Fibroblast of skin of right biceps (primary cell): Measurements from ENCODE around the gene PRKCQ.
A peak's percentile ranks its signal among the peaks of the same experiment; 100 is the strongest.
"Not testable (repeated sequence)": the region's sequence is repeated elsewhere in the genome, so short reads cannot be mapped to it uniquely, and the experiment has no call there.

Experiments used
- DNase-seq: peaks from one replicate; pipeline ENCODE4 v3.0.0-alpha.2; 2013

Gene PRKCQ

GRCh38 chr10:6593241-6593671 lies 13.2 kb upstream of the PRKCQ start:
- DNase-seq: no peak

DNA sequence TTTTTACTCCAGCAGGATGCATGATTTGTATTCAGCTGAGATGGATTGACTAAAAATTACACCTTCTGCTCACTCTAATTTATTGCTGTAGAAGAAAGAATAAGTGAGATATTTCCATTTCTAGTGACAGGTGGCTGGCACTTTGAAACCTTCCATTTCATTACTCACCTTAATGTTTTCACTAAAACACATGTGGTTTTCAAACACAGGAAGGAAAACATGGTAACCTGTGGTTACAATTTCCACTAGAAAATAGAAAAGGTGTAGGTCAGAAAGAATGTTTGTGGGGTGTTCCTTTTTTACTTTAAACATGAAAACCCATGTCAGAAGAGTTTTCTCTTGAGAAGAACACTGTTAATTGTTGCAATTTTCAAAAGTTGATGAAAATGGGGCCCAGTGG lies 12.0 kb upstream of the PRKCQ start:
- no peak for DNase-seq

- DNase-seq: no peak
Observed at GRCh38 chr10:6591668-6592067, 11.6 kb upstream of the PRKCQ start.

DNA sequence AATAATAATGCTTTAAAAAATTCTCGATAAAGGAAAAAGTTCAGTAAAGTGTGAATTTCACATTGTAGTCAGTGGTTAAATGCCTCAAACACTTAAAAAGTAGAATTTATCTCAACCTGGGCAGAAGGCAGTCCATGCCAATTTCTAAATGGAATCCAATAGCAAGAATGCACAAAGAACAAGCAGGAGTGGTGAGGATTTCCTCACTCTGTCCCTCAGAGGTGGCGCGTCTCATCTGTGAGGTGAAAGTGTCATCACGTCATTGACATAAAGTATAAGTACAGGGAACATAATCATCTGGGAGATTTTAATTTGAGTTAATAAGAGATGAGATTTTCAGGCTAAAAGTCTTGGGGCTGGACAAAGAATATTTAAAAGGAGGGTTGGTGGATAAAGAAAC lies 10.0 kb upstream of the PRKCQ start:
- DNase-seq: no peak

- DNase-seq: no peak
Observed at GRCh38 chr10:6589287-6590094, 9.4 kb upstream of the PRKCQ start.

GRCh38 chr10:6588845-6589244 lies 8.8 kb upstream of the PRKCQ start:
- no peak for DNase-seq

GRCh38 chr10:6588082-6588481 lies 8.0 kb upstream of the PRKCQ start:
- no peak for DNase-seq

DNA sequence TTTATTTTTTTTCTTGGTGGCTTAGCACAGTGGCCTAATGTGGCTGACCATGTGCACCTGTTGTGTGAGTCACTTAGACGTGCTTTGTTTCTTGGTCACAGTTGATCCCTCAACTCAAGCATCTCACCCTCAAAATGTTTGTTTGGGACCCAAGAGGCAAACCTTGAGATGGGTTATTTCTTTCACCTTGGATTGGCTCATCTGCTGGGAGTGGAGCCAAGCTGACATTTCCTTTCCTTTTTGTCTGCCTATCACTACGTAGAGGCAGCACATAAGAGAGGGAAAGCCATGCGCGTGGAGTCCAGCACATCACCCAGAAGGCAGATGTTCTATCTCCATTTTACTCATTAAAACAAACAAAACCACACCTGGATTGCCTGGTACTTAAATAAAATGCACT lies 6.4 kb upstream of the PRKCQ start:
- no peak for DNase-seq

DNA sequence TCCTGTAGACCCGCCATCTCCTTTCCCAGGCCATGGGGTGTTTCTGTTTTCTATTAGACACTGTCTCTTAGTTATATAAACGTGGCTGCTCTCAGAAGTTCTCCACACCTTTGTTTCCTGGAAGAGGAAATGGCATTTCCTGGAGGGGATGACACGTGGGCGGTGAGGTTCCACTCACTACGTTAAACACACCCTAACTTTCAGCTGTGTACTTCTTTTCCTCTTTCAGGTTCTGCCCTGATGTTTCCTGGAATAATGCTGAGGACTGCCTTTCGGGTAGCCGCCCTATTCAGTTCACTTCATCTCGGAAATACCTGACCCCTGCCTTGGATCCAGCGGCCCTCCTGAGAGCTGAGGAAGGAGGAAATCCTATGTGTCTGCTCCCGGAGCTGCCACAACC lies 3.4 kb upstream of the PRKCQ start:
- no peak for DNase-seq

GRCh38 chr10:6582913-6583312 lies 2.8 kb upstream of the PRKCQ start:
- not testable (repeated sequence) for DNase-seq

DNA sequence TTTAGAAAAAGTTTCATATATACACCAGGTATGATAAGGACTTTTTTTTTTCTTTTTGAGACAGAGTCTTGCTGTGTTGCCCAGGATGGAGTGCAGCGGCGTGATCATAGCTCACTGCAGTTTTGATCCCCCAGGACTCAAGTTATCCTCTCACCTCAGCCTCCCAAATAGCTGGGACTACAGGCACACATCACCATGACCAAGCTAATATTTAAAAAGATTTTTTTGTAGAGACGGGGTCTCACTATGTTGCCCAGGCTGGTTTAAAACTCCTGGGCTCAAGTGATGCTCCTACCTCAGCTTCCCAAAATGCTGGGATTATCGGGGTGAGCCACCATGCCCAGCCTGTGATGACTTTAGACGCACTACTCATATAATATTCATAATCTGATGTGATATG lies 2.2 kb upstream of the PRKCQ start:
- no peak for DNase-seq

DNA sequence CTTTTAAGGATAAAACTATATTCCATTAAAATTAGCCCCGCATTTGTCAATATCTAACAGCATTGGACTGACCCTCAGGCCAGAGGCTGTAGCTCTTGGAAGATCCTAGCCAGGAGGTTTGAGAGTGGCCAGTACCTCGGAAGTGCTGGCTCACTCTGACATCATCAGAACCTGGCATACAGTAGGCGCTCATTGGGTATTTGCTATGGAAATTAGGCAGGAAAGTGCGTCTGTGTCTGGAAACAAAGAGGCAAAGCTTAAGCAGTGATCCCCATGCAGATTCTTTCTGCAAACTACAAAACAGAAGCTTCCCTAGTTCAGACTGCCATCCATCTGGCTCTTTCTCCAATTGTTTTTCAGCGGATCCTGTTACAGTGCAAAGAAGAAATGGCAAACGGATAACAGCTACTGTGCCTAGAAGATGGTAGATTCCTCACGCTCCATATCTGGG lies 1.7 kb upstream of the PRKCQ start:
- DNase-seq: no peak

DNA sequence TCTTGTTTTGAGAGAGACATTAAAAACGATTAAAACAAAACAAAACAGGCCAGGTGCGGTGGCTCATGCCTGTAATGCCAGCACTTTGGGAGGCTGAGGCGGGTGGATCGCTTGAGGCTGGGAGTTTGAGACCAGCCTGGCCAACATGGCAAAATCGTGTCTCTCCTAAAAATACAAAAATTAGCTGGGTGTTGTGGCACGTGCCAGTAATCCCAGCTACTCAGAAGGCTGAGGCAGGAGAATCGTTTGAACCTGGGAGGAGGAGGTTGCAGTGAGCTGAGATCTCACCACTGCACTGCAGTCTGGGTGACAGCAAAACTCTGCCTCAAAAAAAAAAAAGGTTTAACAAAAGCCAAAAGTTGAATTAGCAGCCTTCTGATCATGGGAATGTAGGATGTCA lies 1.1 kb upstream of the PRKCQ start:
- DNase-seq: not testable (repeated sequence)

DNA sequence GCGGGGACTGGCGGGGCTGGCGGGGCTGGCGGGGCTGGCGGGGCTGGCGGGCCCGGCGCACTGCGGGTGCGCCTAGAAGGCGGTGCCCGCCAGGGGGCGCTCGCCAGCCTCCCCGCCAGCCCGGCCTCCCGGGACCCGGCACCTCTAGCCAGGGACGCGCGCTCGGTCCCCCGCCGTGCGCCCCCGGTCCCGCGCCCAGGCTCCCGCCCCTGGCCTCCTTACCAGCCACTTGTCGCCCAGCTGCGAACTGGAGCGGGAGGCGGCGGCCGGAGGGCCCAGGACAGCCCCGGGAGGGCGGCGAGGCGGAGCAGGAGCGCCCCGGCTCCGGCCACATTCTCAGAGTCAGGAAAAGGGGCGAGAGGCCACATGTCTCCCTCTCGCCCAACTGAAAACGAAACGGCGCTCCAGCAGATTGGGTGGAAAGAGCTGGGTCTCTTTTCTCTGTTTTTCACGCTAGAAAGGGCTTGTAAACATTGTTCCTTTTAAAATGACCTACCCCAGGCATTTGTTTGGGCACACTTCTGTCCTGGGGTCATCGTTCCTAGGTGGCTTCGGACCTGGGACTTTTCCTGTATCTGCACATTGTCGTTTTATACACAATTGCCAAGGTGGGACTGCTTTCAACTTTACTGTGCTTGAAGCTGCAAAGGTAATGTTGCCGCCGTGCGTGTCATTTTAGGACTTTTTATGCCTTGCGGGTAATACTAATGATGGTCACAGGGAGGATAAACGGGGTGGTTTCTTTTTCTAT lies 378 bp upstream of the PRKCQ start:
- DNase-seq: peak; percentile 55

GRCh38 chr10:6579183-6579903 lies 733 bp downstream of the PRKCQ start:
- no peak for DNase-seq

- DNase-seq: no peak
Observed at GRCh38 chr10:6578795-6579182, 1.3 kb downstream of the PRKCQ start.

GRCh38 chr10:6578251-6578771 lies 1.8 kb downstream of the PRKCQ start:
- no peak for DNase-seq

- DNase-seq: no peak
Observed at GRCh38 chr10:6576326-6576725, 3.8 kb downstream of the PRKCQ start.

- DNase-seq: no peak
Observed at GRCh38 chr10:6574664-6575176, 5.4 kb downstream of the PRKCQ start.

DNA sequence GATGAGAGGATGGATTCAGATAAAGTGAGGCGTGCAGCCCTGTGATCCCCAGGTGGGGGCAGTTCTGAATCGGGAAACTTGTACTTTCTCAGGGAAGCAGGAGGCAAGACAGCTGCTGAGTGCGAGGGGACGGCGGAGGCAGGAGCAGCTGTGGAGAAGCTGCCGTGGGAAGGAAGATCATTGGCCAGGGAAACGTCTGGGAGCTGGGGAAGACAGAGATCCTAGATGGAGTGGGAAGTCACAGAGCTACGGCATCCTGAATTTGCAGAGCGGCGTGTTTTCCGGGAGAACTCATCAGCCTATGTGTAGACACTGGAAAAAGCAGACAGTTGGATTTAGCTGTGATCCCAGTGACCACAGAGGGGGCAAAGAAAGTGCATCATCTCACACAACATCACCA lies 9.2 kb downstream of the PRKCQ start:
- no peak for DNase-seq

DNA sequence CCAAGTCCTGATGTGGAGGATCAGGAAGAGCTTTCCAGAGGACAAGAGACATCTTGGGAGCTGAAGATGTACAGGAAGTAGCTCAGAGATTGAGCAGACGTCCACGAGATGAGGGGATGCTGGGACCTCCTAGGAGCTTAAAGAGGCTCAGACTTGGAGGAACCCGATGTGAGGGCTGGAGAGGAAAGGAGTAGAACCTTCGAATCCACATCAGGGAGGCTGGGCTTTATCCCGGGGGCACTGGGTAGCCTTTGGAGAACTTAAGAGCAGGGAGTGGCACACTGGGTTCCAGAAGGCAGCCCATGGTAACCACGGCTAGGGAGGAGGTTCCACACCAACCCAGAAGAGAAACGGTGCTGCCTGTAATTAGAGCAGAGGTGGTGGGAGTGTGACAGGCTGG lies 10.8 kb downstream of the PRKCQ start:
- DNase-seq: no peak

DNA sequence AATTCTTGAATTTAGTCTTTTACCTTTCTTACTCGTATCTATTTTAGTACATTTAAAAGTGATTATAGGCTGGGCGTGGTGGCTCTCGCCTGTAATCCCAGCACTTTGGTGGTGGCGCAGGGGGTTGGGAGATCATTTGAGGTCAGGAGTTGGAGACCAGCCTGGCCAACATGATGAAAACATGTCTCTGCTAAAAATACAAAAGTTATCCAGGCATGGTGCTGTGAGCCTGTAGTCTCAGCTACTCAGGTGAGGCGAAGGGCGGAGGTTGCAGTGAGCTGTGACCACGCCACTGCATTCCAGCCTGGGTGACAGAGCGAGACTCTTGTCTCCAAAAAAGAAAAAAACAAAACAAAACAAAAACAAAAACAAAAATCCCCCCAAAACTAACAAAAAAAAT lies 12.2 kb downstream of the PRKCQ start:
- no peak for DNase-seq

DNA sequence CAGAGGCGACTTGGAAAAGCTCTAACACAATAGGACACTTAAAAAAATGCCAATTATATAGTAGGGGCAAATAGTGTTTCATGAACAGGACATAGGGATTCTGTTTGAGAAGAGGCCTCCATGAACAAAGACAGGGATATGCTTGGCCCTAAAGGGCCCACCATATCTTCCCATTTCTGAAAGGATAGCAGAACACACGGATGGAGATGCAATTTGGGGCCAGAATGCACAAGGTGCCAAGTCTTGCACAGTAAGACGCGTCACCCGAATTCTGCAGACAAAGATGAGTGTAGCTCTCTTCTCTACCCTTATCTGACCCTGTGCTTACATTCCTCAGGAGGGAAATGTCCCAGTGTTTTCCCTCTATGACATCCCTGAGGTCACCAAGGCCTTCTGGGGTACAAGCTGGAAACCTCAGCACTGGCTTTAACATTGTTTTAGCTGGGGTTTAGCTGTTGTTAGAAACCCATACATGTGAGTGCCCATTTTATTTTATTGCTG lies 12.8 kb downstream of the PRKCQ start:
- DNase-seq: no peak
